SU-DHL-6 (cell line): ENCODE data around the gene SMOC2.

Experiments used
- H2AFZ ChIP-seq: fragments of 200-600 bp; sonication (generic); 2 replicates; pipeline ENCODE4 v1.6.1; 2014; ENCODE audit warnings: low read depth, mild to moderate bottlenecking, moderate library complexity, mixed read lengths, antibody characterized with exemption, low read length; ENCODE audit not compliant: severe bottlenecking
- H3F3A ChIP-seq: fragments of 200-600 bp; shearing (Covaris generic); 2 replicates; pipeline ENCODE4 v1.6.0; 2016; ENCODE audit warnings: antibody characterized with exemption, mild to moderate bottlenecking; ENCODE audit not compliant: insufficient read depth
- H3K27ac ChIP-seq: fragments of 200-600 bp; sonication (generic); 2 replicates; pipeline ENCODE4 v1.5.1; 2016; ENCODE audit warnings: low read depth, mild to moderate bottlenecking, low read length, moderate library complexity, mixed read lengths
- H3K27me3 ChIP-seq: fragments of 200-600 bp; sonication (generic), shearing (Covaris generic); 2 replicates; pipeline ENCODE4 v1.6.0; 2014; ENCODE audit warnings: mild to moderate bottlenecking, low read length
- H3K36me3 ChIP-seq: fragments of 200-600 bp; sonication (generic); 2 replicates; pipeline ENCODE4 v1.6.1; 2014; ENCODE audit warnings: mild to moderate bottlenecking, low read length, mixed read lengths
- H3K4me2 ChIP-seq: fragments of 300-600, 200-600 bp; shearing (Covaris generic), sonication (generic); 2 replicates; pipeline ENCODE4 v1.6.0; 2014; ENCODE audit warnings: low read length, low read depth, mild to moderate bottlenecking; ENCODE audit not compliant: poor library complexity, severe bottlenecking
- H3K4me3 ChIP-seq: fragments of 200-600 bp; sonication (generic); 2 replicates; pipeline ENCODE4 v1.5.1; 2014; ENCODE audit warnings: antibody characterized with exemption, low read length, mild to moderate bottlenecking, mixed read lengths; ENCODE audit not compliant: insufficient read depth, poor library complexity, severe bottlenecking
- H3K79me2 ChIP-seq: fragments of 200-600 bp; sonication (generic); 2 replicates; pipeline ENCODE4 v1.6.1; 2014; ENCODE audit warnings: mild to moderate bottlenecking, low read length, moderate library complexity; ENCODE audit not compliant: insufficient read depth
- H3K9ac ChIP-seq: fragments of 200-600 bp; sonication (generic); 2 replicates; pipeline ENCODE4 v1.7.0; 2014; ENCODE audit warnings: mild to moderate bottlenecking, low read length
- H3K9me2 ChIP-seq: fragments of 200-600 bp; sonication (generic); replicated peaks from 2 replicates; pipeline ENCODE4 v1.6.1; 2014; ENCODE audit warnings: low read length; ENCODE audit not compliant: insufficient read depth
- H3K9me3 ChIP-seq: fragments of 200-600 bp; sonication (generic); 2 replicates; pipeline ENCODE4 v1.6.1; 2014; ENCODE audit warnings: low read length, mixed read lengths; ENCODE audit not compliant: insufficient read depth
- H4K20me1 ChIP-seq: fragments of 200-600 bp; sonication (generic); 2 replicates; pipeline ENCODE4 v1.6.1; 2014; ENCODE audit warnings: low read depth, mild to moderate bottlenecking, antibody characterized with exemption, low read length, moderate library complexity, mixed read lengths
- CTCF ChIP-seq: fragments of 200-600 bp; sonication (generic); IDR thresholded peaks from one replicate; pipeline ENCODE4 v1.5.1; 2017; ENCODE audit warnings: antibody characterized with exemption, mild to moderate bottlenecking, low read length, moderate library complexity; ENCODE audit not compliant: insufficient read depth, poor library complexity, severe bottlenecking
- EZH2phosphoT487 ChIP-seq: fragments of 200-600 bp; sonication (generic), shearing (Covaris generic); conservative IDR thresholded peaks from 2 replicates; pipeline ENCODE4 v1.6.1; 2018; ENCODE audit warnings: mild to moderate bottlenecking, antibody characterized with exemption, low read length, moderate library complexity, mixed read lengths

SMOC2 gene

GRCh38 chr6:168420706-168421105, 20.3 kb upstream of the SMOC2 start:
- H3K4me2 ChIP-seq = no peak overlapping the region
- no peak overlapping the region for H3K27ac ChIP-seq
- H3F3A ChIP-seq = no peaks in the 10 kb centered on the region
- no peaks in the 10 kb centered on the region for H3K27me3 ChIP-seq
- TF ChIP-seq EZH2phosphoT487 = no peak
- TF ChIP-seq CTCF = no peak
- no peaks in the 10 kb centered on the region for H3K36me3 ChIP-seq
- H3K9ac ChIP-seq = no peak overlapping the region
- no peaks in the 10 kb centered on the region for H3K9me2 ChIP-seq
- H3K9me3 ChIP-seq = no peaks in the 10 kb centered on the region
- no peak overlapping the region for H2AFZ ChIP-seq
- H3K79me2 ChIP-seq = no peaks in the 10 kb centered on the region
- H4K20me1 ChIP-seq = no peaks in the 10 kb centered on the region
- H3K4me3 ChIP-seq = no peak overlapping the region

GRCh38 chr6:168427184-168427583, 13.8 kb upstream of the SMOC2 start:
- Histone ChIP-seq H3F3A (no peaks in the 10 kb centered on the region), H3K4me2 (no peak overlapping the region), H3K79me2 (no peaks in the 10 kb centered on the region), H3K9ac (no peak overlapping the region), H3K4me3 (no peak overlapping the region), H3K9me3 (no peaks in the 10 kb centered on the region), H3K27me3 (no peaks in the 10 kb centered on the region), H3K9me2 (no peaks in the 10 kb centered on the region), H3K36me3 (no peaks in the 10 kb centered on the region), H2AFZ (no peak overlapping the region), H3K27ac (no peak overlapping the region), H4K20me1 (no peaks in the 10 kb centered on the region)
- TF ChIP-seq EZH2phosphoT487 (no peak), CTCF (no peak)

GRCh38 chr6:168428052-168428826, 12.7 kb upstream of the SMOC2 start:
- no peak overlapping the region for H3K9ac ChIP-seq
- no peaks in the 10 kb centered on the region for H3K27me3 ChIP-seq
- H3K36me3 ChIP-seq = no peaks in the 10 kb centered on the region
- no peaks in the 10 kb centered on the region for H3K79me2 ChIP-seq
- H4K20me1 ChIP-seq = no peaks in the 10 kb centered on the region
- no peaks in the 10 kb centered on the region for H3K9me2 ChIP-seq
- H3F3A ChIP-seq = no peaks in the 10 kb centered on the region
- H3K9me3 ChIP-seq = no peaks in the 10 kb centered on the region
- no peak overlapping the region for H2AFZ ChIP-seq
- TF ChIP-seq CTCF (no peak), EZH2phosphoT487 (no peak)
- no peak overlapping the region for H3K4me2 ChIP-seq
- H3K27ac ChIP-seq = no peak overlapping the region
- H3K4me3 ChIP-seq = no peak overlapping the region
